ENCODE results near the gene FAM114A1.
"Not testable (repeated sequence)": the region's sequence is repeated elsewhere in the genome, so short reads cannot be mapped to it uniquely, and the experiment has no call there.

FAM114A1 gene

DNA sequence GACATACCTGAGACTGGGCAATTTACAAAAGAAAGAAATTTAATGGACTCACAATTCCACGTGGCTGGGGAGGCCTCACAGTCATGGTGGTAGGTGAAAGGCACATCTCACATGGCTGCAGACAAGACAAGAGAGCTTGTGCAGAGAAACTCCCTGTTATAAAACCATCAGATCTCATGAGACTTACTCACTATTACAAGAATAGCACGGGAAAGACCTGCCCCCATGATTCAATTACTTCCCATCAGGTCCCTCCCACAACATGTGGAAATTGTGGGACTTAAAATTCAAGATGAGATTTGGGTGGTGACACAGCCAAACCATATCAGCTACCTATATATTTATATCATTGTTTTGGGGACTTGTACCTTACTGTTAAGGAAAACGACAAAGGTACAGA is 74.3 kb downstream of the FAM114A1 start:
- DNase-seq, result not testable (repeated sequence)

DNA sequence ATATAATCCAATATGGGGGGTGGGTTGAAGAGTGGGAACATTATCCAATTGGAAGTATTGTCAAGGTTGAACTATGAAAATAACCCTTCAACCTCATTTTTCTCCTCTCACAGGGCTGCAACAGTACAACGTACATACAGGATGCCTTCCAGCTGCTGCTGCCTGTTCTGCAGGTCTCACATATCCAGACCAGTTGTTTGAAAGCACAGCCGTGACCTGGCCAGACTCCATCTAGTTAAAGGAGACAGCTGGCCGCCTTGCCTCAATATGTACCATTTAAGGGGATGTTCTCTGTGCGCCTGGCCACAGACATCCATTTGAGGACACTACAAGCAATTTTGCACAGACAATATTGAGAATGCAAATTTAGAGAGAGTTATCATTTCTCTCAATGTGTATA is 75.7 kb downstream of the FAM114A1 start:
- DNase-seq, result no peak

DNA sequence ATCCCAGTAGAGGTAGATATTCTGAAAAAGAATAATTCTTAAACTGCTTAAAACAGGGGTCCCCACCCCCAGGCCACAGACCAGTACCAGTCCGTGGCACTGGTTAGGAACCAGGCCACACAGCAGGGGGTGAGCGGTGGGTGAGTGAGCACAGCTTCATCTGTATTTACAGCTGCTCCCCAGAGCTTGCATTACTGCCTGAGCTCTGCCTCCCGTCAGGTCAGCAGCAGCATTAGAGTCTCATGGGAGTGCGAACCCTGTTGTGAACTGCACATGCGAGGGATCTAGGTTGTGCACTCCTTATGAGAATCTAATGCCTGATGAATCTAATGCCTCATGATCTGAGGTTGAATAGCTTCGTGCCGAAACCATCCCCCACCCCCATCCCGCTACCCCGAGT is 76.8 kb downstream of the FAM114A1 start:
- DNase-seq, result no peak

DNA sequence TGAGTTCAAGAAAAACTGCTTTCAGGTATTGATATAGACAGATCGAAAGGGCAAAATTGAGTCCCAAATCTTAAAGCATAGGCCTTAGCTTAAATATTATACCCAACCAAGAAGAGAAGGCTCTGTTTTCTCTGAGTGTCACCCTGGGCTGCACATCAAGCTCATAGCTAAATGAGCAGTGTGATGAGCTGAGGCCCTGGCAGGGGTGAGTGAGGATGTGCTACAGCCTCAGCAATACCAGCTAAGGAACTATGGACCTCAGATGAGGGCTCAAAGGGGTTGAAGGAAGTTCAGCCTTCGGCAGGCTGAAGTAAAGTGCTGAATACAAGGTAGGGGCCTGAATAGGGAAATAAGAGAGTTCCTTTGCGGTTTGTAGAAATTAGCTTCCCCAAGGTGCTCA is 79.3 kb downstream of the FAM114A1 start:
- DNase-seq, result no peak

DNA sequence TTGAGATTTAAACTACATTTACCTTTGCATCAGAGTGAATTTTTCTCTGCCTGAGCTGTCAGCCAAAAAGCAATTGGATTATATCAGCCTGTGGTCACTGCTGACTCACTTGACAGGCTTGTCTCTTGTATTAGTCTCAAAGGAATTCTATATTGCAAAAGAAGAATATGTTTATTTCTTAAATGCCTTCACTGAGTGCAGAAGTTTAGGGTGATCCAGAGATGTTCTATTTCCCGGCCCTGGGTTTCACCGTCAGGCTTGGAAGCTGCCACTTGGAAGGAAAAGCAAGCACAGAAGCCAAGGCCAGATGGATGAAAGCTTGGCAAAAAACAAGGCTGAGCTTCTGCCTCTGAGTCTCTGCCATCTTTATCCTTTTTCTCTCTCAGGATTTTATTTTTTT is 80.9 kb downstream of the FAM114A1 start:
- DNase-seq, result no peak

DNA sequence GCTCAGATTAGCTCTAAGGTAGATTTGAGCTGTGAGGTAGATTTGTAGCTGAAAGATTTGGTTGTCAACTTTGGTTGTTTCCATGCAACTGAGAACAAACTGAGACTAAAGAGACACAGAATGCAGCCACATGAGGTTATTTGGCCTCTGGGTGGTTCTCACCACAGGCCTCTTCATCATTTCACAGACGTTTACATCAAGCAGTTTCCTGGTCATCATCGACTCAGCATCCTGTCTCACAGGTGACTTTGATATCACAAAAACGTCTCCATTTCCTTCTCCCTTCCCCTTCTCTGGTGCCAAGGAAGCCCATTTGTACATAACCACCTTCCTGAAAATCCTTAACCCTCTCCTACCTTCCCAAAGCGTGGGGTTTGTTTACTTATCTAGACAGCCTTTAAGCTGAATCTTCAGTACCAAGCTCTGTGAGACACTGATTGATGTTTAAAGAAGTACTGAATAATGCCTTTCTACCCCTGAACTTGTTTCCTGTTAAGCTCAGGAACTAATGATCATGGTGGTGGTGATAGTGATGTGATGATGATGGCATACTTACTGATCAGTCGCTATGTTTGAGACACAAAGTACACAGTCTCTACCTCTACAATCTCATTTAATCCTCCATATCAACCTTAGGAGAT is 81.9 kb downstream of the FAM114A1 start:
- peak; percentile 13 for DNase-seq

DNA sequence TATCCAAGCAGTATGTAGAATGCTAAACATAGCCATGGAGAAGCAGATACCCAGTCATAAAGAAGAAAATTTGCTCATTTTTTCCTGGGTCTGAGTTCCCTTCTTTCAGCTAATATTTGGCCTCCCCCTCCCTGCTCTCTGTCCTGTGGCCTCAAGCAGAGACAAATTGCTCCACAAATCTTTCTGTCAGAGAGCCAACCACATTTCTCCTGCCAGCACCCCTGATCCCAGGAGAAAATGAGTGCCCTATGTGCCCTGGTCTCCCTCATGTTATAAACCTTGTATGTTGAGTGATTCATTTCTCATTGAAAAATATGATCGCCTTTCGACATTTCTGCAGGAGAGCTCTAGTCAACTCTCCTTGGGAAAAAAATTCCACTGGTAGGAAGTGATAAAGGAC is 82.6 kb downstream of the FAM114A1 start:
- no peak for DNase-seq

DNA sequence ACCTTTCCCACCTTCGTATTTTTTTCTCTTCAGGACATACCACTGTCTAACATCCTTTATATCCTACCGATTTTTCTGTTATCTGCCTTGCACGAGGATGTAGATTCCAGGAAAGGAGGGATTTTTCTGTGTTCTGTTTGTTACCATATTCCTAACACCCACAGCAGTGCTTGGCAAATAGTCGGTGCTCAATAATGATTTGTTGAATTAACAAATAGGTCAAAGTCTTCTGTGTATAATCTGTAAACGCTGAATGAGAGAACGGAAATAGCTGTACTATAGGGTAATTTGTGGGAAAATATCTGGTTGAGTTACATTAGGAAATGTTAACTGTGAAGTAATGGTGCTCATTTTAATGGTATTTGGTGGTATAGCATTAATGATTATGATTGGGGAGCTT is 83.1 kb downstream of the FAM114A1 start:
- no peak for DNase-seq

DNA sequence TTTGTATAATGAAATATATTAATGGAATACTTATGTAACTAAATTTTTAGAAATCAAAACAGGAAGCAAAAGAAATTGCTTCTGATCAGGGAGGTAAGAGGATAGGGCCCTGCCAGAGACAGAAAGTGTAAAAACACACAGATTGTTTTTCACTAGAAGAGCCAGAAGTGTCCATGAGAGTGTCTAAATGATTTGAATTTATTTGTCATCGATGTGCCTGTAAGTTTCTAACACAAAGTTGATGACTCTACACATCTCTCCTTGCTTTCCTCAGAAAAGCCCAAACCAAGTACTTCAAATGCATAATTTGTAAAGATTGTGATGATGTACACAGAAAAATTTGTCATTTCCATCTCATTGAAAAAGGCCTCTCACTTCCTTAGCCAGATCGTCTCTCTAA is 84.0 kb downstream of the FAM114A1 start:
- DNase-seq, result no peak

DNA sequence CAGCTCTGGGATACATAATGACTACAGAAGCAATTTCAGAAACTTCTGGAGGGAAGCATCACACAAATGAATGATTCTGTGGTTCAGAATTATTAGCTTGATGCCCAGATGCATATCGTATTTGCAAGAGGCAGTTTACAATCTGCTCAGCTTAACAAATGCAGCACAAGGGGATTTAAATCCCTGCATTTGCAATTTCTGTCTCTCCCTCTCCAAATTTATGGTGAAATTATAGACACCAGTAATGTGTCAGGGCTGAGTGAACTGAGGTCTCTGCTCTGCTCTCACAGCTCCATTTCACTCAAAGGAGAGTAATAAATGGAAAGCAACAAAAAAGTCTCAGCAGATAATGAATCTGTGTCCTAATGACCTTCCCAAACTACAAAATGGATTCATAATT is 84.4 kb downstream of the FAM114A1 start:
- DNase-seq, result no peak

DNA sequence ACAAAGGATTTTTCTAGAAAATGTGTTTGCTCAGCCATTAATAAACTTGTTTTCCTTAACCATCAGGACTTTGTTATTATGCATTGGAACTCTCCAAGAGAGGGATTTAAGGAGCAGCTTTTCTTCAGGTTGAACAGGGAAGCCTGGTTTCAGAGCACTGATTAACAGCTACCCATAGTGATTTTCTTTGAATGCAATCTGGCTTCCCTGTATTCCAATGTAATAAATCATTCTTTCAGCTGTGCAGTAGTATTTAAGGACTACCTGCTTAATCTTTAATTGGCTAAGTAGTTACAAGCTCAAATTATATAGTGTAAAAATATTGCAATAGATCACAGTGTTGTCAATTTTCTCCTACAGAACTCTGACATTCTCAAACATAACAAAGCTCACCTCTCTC is 87.1 kb downstream of the FAM114A1 start:
- DNase-seq, result no peak

DNA sequence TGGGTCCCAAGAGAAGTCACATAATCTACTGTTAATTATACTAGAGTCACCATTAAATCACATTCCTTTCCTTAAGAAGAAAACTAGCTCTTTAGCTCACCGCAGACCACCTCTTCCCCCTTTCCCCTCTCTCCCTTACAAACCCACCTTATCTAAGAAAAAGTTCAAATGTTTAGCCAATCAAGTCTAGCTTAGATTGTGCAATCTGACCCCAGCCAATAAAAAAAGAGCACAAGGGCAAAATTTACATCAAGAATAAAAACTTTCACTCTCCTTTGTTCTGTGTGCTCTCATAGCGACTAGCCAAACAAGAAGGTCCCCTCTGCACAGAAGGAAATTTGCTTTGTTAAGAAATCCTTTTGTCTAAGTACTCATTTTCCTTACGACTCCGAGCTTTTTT is 88.4 kb downstream of the FAM114A1 start:
- DNase-seq, result no peak

DNA sequence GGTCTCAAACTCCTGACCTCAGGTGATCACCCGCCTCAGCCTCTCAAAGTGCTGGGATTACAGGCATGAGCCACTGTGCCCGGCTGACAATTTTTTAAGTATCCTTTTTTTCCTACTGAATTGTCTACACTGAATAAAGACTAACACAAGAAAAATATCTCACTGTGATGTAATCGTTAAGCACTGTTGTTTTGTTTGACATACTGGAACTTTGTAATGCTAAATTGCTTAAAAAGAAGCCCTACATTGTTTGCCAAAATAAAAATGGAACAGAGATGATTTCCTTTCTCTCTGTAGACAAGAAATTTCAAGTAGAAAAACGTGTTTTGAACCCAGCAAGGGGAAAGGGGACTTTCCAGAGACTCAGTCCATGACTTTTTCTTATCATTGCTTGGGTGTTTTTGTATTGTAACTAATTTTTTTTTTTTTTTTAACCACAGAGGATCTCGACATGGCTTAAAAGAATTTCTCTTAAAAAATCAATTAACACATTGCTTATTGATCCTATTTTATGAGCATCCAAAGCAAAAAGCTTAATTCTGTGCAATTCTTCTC is 89.7 kb downstream of the FAM114A1 start:
- DNase-seq, result no peak

DNA sequence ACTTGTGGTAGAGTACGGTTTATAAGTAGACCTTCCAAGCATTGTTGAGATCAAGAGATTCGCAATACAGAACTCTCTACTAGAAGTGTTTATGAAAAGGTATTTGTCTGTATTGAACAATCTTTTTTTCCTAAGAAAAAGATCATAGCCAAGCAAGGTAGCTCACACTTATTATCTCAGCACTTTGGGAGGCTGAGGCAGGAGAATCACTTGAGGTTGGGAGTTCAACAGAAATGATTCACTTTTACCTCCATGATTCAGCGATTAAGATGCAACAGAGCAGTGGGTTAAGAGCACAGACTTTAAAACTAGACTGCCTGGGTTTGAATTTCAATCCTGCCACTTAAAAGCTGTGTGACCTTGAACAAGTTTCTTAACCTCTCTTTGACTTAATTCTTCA is 90.3 kb downstream of the FAM114A1 start:
- DNase-seq, result no peak

DNA sequence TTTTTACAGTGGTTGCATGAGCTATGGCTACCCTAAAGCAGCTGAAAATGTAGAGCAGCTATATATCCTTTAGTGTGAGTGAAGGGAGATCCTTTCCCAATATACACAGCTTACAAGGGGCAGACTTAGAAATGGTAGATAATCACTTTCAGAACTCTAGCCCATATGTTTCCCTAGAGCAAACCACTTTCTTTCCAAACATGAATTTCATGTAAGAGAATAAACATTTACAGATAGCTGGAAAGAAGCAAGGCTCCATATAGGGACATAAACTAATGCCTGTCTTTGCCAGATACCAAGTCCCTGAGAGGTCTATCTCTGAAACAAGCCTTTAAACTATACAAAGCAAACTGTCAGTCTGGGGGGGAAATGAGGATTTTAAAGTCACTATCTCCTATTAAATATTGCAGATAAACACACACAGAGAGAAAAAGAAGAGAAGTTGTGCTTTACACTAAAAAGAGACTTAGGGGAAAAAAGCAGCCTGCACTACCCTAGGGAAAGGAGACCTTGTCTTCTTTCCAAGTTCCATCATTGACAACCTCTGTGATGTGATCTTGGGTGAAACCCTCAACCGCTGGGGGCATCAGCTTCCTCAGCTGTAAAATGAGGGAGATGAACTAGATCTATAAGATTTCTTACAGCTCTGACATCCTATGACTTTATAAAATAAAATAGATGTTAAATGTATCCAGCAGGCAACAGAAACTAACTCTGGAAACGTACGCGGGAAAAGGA is 91.0 kb downstream of the FAM114A1 start:
- DNase-seq, result no peak

DNA sequence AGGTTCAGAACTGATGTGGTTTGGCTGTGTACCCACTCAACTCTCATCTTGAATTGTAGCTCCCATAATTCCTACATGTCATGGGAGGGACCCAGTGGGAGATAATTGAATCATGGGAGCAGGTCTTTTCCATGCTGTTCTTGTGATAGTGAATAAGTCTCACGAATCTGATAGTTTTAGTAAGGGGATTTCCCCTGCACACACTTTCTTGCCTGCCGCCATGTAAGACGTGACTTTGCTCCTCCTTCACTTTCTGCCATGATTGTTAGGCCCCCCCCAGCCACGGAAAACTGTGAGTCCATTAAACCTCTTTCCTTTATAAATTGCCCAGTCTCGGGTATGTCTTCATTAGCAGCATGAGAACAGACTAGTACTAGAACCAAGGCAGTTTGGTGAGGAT is 91.6 kb downstream of the FAM114A1 start:
- not testable (repeated sequence) for DNase-seq

DNA sequence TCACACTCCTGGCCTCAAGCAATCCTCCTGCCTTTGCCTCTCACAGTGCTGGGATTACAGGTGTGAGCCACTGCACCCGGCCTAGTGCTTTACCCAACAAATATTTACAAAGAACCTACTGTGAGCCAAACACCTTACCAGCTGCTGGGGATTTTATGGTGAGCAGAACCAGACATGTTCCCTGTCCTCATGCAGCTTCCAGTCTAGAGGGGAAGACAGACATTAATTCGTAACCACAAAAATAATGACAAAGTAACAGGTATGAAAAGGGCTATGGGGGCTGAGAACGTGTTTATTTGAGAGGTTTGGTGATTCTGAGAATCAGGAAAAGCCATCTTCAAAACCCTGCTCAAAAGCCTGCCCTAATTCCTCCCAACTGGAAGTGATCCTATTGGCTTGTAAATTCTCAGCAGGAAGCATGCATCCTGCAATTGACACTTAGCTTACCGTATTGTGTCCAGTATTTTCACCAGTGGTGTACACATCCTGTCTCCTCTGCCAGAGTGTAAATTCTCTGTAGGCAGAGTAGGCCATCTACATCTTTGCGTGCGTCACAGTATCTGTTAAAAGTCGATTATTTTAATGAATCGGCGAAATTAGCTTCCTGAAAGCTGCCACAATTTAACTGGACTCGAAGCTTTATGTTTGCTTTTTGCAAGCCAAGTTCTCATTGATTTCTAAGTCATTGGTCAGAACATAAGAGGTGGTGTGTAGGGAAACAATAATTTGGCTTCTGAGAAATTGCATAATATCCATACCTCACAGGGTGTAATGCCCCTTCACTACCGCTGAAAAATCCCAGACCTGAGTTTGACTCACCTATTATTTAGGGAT is 97.6 kb downstream of the FAM114A1 start:
- DNase-seq, result no peak

DNA sequence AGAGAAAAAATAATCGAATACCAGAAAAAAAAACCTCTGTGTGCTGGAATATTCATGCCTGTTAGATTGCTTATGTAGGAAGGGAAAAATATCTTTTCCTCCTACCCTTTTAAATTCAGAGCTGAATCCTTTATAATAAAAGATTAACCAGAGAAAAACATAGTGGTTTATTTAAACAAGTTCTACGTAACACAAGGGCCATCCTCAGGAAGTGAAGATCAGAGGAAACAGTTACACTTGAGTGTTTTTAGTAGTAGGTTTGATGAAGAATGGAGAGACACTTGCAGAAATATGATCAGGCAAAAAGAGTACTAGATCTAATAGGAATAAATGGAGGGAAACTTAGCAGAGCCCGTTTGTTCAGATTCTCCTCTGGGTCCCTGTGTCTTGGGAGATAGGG is 98.3 kb downstream of the FAM114A1 start:
- DNase-seq, result no peak

DNA sequence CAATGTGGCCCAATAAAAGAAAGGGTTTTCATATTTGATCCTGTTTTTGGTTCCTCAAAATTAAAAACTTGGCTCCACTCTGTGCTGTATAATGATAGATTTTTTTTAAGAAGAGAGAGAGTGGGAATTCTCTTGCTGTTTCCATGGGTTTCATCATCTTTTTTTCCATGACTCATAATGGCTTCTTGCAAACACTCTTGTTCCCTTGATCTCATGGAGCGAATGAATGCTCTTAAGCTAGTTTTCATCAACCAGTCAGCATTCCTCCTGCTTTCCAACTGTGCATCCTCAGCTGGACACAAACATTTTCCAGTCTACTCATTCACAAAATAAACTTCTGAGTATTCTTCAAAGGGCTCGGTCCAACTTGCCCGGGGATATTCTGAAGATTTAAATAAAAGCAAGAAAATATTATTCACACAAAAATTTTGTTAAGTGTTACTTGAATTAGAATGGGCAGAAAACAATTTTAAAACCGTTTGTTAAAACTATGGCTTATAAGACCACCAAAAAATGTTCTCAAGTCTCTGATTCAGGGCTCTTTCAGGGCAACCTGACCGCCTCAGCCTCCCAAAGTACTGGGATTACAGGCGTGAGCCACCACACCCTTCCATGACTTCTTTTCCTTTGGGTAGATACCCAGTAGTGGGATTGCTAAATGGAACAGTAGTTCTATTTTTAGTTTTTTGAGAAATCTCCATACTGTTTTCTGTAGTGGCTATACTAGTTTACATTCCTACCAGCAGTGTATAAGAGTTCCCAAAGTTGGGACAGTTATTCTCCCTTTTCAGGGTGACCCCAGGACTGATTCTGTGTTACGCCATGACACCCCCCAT is 99.9 kb downstream of the FAM114A1 start:
- no peak for DNase-seq

DNA sequence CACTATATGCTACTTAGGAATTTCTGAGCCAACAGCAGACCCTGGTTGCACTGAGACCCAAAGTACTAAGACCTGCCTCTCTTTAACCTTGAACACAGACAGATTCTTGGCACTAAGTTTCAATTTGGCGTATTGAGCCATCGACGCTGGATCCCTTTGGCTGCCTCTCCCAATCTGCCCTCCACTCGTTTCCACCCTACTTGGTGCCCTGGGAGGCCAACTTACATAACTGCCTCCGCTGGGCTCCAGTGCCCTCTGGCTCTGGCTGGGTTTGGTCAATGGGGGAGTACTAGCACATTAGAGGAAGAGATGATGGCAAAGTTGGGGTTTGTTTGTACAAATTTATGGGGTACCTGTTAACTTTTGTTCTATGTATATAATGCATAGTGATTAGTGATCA is 101.1 kb downstream of the FAM114A1 start:
- no peak for DNase-seq

DNA sequence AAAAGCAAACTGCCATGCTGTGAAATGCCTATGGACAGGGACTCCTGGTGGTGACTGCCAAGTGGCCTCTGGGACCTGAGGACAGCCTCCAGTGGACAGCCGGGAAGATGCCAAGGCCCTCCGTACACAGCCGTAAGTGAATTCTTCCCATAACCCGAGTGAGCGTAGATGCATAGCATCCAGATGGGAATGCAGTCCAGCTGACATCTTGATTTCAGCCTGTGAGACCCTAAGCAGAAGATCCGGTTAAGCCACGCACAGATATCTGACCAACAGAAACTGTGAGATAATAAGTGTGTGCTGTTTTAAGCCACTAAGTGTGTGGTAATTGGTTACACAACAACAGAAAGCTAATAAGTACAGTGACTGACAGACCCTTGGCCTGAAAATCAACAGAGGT is 108.7 kb downstream of the FAM114A1 start:
- no peak for DNase-seq

DNA sequence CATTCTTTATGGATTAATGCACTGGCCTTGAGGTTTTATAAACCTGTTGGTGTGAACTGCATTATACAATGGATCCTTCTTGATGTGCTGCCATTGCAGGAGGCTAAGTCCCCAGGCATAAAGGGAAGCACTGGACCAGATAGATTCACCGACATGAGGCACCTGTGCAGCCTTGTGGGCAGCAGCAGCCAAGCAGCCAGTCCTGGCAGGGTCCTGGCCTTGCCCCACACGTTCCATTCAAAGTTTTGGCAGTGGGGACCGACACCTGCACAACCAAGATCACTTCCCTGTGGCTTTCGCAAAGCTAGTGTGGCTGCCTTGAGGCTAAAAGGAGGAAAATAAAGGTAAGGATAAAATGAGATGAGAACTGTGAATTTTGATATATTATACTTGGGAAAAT is 111.5 kb downstream of the FAM114A1 start:
- no peak for DNase-seq

All from activated gamma-delta T cell treated with Interleukin-2 at 50 U/mL for 16 hours (primary cell).